GM12878 (cell line): Measurements from ENCODE around the gene SMC1B. TPM values are rescaled to one million over a fixed set of nuclear protein-coding genes. Genes with fewer than 3 reads are reported as not detected.

ENCODE experiments used
- ATAC-seq: fragments of 200-7000 bp; cut with Tn5 transposase; 3 replicates; pipeline ENCODE4 v1.9.1; 2020; ENCODE audit warnings: mild to moderate bottlenecking, moderate library complexity
- BruUV-seq: library from RNA; stranded (reverse); fragments of 400-500 nt; replicated peaks from 2 replicates; lab custom pipeline; 2021; lab: Mats Ljungman, UMichigan
- CTCF ChIA-PET: fragments of 300-600 bp; sonication (Branson Sonifier 250); formaldehyde crosslinking; extraction: SDS; loops from one replicate; lab custom pipeline; 2021; ENCODE audit warnings: inconsistent platforms; lab: Yijun Ruan, JAX
- POLR2A ChIA-PET: fragments of 350-600 bp; formaldehyde crosslinking; extraction: SDS; loops from one replicate; lab custom pipeline; 2021; ENCODE audit warnings: inconsistent platforms; lab: Charles Lee
- RAD21 ChIA-PET: fragments of 300-600 bp; sonication (Branson Sonifier 250); formaldehyde crosslinking; loops from one replicate; lab custom pipeline; 2023; ENCODE audit warnings: antibody characterized with exemption; ENCODE audit not compliant: unreplicated experiment; lab: Charles Lee
- SMC1A ChIA-PET: fragments of 300-600 bp; sonication (Branson Sonifier 250); formaldehyde crosslinking; loops from one replicate; lab custom pipeline; 2023; ENCODE audit not compliant: unreplicated experiment, uncharacterized antibody; lab: Charles Lee
- DNase-seq: peaks from one replicate; pipeline ENCODE4 v3.0.0-alpha.2; 2011; ENCODE audit warnings: low read depth, low spot score
- FAIRE-seq: peaks from 3 replicates; lab custom pipeline; 2011; peaks lifted over from hg19 to GRCh38; lab: Jason Lieb, UNC
- H2AFZ ChIP-seq: 2 replicates; pipeline ENCODE4 v1.6.0; 2011; ENCODE audit warnings: low read depth, low read length, control low read depth; ENCODE audit not compliant: control insufficient read depth
- H3K27ac ChIP-seq: 2 replicates; pipeline ENCODE4 v1.5.1; 2011; ENCODE audit warnings: control low read depth; ENCODE audit not compliant: control insufficient read depth, insufficient read depth
- H3K27me3 ChIP-seq, 2 experiments: replicated peaks in 1 of 2; 2 replicates each; pipeline versions ENCODE4 v1.6.0 to v1.6.1; 2011; ENCODE audit warnings: low read length in 1 of 2; ENCODE audit not compliant: control insufficient read depth in 2 of 2, insufficient read depth in 2 of 2
- H3K36me3 ChIP-seq, 2 experiments: 2 replicates each; pipeline ENCODE4 v1.5.1; 2011; ENCODE audit warnings: low read length in 1 of 2; ENCODE audit not compliant: control insufficient read depth in 2 of 2, insufficient read depth in 2 of 2
- H3K4me1 ChIP-seq: 2 replicates; pipeline ENCODE4 v1.6.1; 2011; ENCODE audit warnings: mild to moderate bottlenecking, low read length, moderate library complexity, mixed read lengths; ENCODE audit not compliant: control insufficient read depth, insufficient read depth
- H3K4me2 ChIP-seq: 2 replicates; pipeline ENCODE4 v1.6.0; 2011; ENCODE audit warnings: control low read depth; ENCODE audit not compliant: control insufficient read depth, insufficient read depth
- H3K4me3 ChIP-seq: fragments of 200-600 bp; sonication (generic); 2 replicates; pipeline ENCODE4 v1.5.1; 2016
- H3K79me2 ChIP-seq: 2 replicates; pipeline ENCODE4 v1.6.0; 2011; ENCODE audit warnings: low read length; ENCODE audit not compliant: control insufficient read depth, insufficient read depth
- H3K9ac ChIP-seq: 2 replicates; pipeline ENCODE4 v1.8.0; 2011; ENCODE audit warnings: low read length, control low read depth, mixed read lengths; ENCODE audit not compliant: control insufficient read depth, insufficient read depth
- H3K9me3 ChIP-seq: replicated peaks from 3 replicates; pipeline ENCODE4 v1.5.1; 2011; ENCODE audit warnings: mild to moderate bottlenecking, low read length; ENCODE audit not compliant: control insufficient read depth, insufficient read depth
- H4K20me1 ChIP-seq: 2 replicates; pipeline ENCODE4 v1.6.0; 2011; ENCODE audit not compliant: control insufficient read depth, insufficient read depth
- BCL11A ChIP-seq: IDR thresholded peaks from 2 replicates; pipeline ENCODE4 v1.6.1; 2011; ENCODE audit warnings: low read depth, low read length
- CBFB ChIP-seq: IDR thresholded peaks from 2 replicates; pipeline ENCODE4 v1.6.1; 2016; ENCODE audit warnings: antibody characterized with exemption, low read depth
- CBX5 ChIP-seq: sonication (generic); IDR thresholded peaks from 2 replicates; pipeline ENCODE4 v1.6.1; 2016; ENCODE audit warnings: low read depth, moderate library complexity, mild to moderate bottlenecking, inconsistent platforms
- CUX1 ChIP-seq: IDR thresholded peaks from 2 replicates; pipeline ENCODE4 v1.6.1; 2012; ENCODE audit warnings: improper control_type of control experiment, low read depth, low read length; ENCODE audit not compliant: insufficient replicate concordance
- HSF1 ChIP-seq: fragments of 150-350 bp; IDR thresholded peaks from 2 replicates; pipeline ENCODE4 v1.6.1; 2014; ENCODE audit warnings: mild to moderate bottlenecking, low read depth, low read length
- LARP7 ChIP-seq: fragments of 450-650 bp; IDR thresholded peaks from 2 replicates; pipeline ENCODE4 v1.6.1; 2017; ENCODE audit warnings: mild to moderate bottlenecking
- PBX3 ChIP-seq: IDR thresholded peaks from 2 replicates; pipeline ENCODE4 v1.6.1; 2011; ENCODE audit warnings: mild to moderate bottlenecking, low read depth, low read length, moderate library complexity; ENCODE audit not compliant: insufficient replicate concordance
- SUZ12 ChIP-seq: fragments of 200-600 bp; sonication (generic); IDR thresholded peaks from one replicate; pipeline ENCODE4 v1.6.1; 2018; ENCODE audit warnings: antibody characterized with exemption, mild to moderate bottlenecking; ENCODE audit not compliant: unreplicated experiment
- WRNIP1 ChIP-seq: IDR thresholded peaks from 2 replicates; pipeline ENCODE4 v1.6.1; 2011; ENCODE audit warnings: low read depth, low read length, improper control_type of control experiment, borderline replicate concordance
- ZNF592 ChIP-seq: fragments of 450-650 bp; IDR thresholded peaks from 2 replicates; pipeline ENCODE4 v1.6.1; 2017; ENCODE audit warnings: mild to moderate bottlenecking, moderate library complexity
- ZZZ3 ChIP-seq: IDR thresholded peaks from 2 replicates; pipeline ENCODE4 v1.6.1; 2011; ENCODE audit warnings: low read depth; ENCODE audit not compliant: control insufficient read depth, insufficient read length
- WGBS: methylation state at CpG from one replicate; pipeline ENCODE4 v1.1.6; 2016; ENCODE audit warnings: low lambda C conversion rate; ENCODE audit not compliant: insufficient replicate concordance, insufficient coverage; ENCODE audit errors: missing lambda C conversion rate; 5-methylcytosine and 5-hydroxymethylcytosine counted together
- in situ Hi-C: fragments of 300-500 bp; cut with MboI; formaldehyde crosslinking; loops from 9 replicates; pipeline ENCODE4 v1.14.3; 2018; ENCODE audit warnings: mixed read lengths
- intact Hi-C: fragments of 100-400 bp; cut with micrococcal nuclease; formaldehyde crosslinking; loops from one replicate; pipeline ENCODE4 v1.14.2; 2022; ENCODE audit not compliant: unreplicated experiment
- polyA plus RNA-seq, 11 experiments: library from polyadenylated mRNA; depleted of rRNA in 4 of 11; unstranded in 6 of 11; stranded (reverse) in 5 of 11; fragments of >200 nt; fragmentation: Nextera tagmentation in 4 of 11; fragmentation: Illumina TruSeq in 1 of 11; extraction: Ambion mirVana in 4 of 11; extraction: Trizol in 1 of 11; gene quantifications; 1 replicate in 1 of 11; 2 replicates in 10 of 11; pipeline versions ENCODE4 v1.2.1 to v1.2.3, GENCODE V29; 2011 to 2016; ENCODE audit warnings: inconsistent platforms in 2 of 11, missing spikeins in 2 of 11, low read depth in 1 of 11
- total RNA-seq, 4 experiments: library from RNA; depleted of rRNA in 3 of 4; stranded (reverse); fragments of >200 nt in 3 of 4; fragmentation: Illumina TruSeq in 1 of 4; extraction: Trizol in 1 of 4; gene quantifications; 2 replicates each; pipeline versions ENCODE4 v1.2.1 to v1.2.3, GENCODE V29; 2013 to 2021

SMC1B gene
- total and polyA plus RNA-seq, 10 of the 15 experiments (the other 5 are each of a cell fraction or from before 2014, with no cell fraction given), result not detected

GRCh38 chr22:45359627-45360026, 53.8 kb downstream of the SMC1B start (continued):
- TF ChIP-seq HSF1 (no peak), CBFB (no peak), ZNF592 (no peak), WRNIP1 (no peak), CBX5 (no peak), LARP7 (no peak)

- H3K4me1 ChIP-seq, result no peaks in the 10 kb centered on the region
- FAIRE-seq (no peak), DNase-seq (no peak), ATAC-seq (no peak)
- SMC1A ChIA-PET, result no interaction called here
- RAD21 ChIA-PET, result no interaction called here
- H4K20me1 ChIP-seq, result no peaks in the 10 kb centered on the region
- H2AFZ ChIP-seq, result no peak overlapping the region
- no peak overlapping the region for H3K4me3 ChIP-seq
- POLR2A ChIA-PET, result no interaction called here
- H3K27me3 ChIP-seq, result no peaks in the 10 kb centered on the region; a peak in 1 of 4 replicates
- H3K27ac ChIP-seq, result no peak overlapping the region
- no peaks in the 10 kb centered on the region for H3K79me2 ChIP-seq
- no peaks in the 10 kb centered on the region for H3K9me3 ChIP-seq
- no TSS peak for BruUV-seq
- intact Hi-C loops, result no loop called here
- no peaks in the 10 kb centered on the region for H3K36me3 ChIP-seq
- no peak overlapping the region for H3K9ac ChIP-seq
- CTCF ChIA-PET, result no interaction called here
- WGBS, result 10% methylated on average over 1 of the region's 1 CpG
- in situ Hi-C loops, result no loop called here
- H3K4me2 ChIP-seq, result no peak overlapping the region
- TF ChIP-seq WRNIP1 (no peak), PBX3 (no peak), SUZ12 (no peak), BCL11A (no peak), ZZZ3 (no peak), CBFB (no peak), CUX1 (no peak)
Observed at GRCh38 chr22:45358127-45358526, 55.3 kb downstream of the SMC1B start.
